ENCODE measurements around the gene HIP1. TPM values are rescaled to one million over a fixed set of nuclear protein-coding genes. Genes with fewer than 3 reads are reported as not detected.

The HIP1 gene
- total RNA-seq, 1 experiment from 2014 or later, result 11.1 TPM

GRCh38 chr7:75711656-75712514 lies 26.9 kb downstream of the HIP1 start:
- CTCF ChIA-PET, result interaction anchor here (0.8 kb wide), 2 partner anchors 11 to 50 kb away, joined by 3 read pairs; no protein-coding TSS in a partner anchor
- BruUV-seq (replicated peaks), result no TSS peak
- Mint-ChIP-seq H3K36me3 (ENCODE audit: insufficient read depth, unreplicated experiment) (no peaks in the 10 kb centered on the region), H3K27me3 (ENCODE audit: insufficient read depth, unreplicated experiment) (no peaks in the 10 kb centered on the region), H3K27ac (ENCODE audit: low read depth, unreplicated experiment) (no peak overlapping the region), H3K9me3 (ENCODE audit: unreplicated experiment) (peaks cover 12% of the 10 kb centered on the region), H3K4me3 (ENCODE audit: unreplicated experiment) (no peak overlapping the region), H3K4me1 (ENCODE audit: insufficient read depth, unreplicated experiment) (no peaks in the 10 kb centered on the region)
- DNase-seq (ENCODE audit: unreplicated experiment), result no peak
- no peak for TF ChIP-seq CTCF (IDR thresholded peaks at IDR 0.05; ENCODE audit: unreplicated experiment)
- intact Hi-C loops (cut with micrococcal nuclease), result no loop called here
- POLR2A ChIA-PET, result interaction anchor here (0.6 to 1.1 kb wide), 2 partner anchors 16 to 526 kb away, joined by 3 read pairs; no protein-coding TSS in a partner anchor

- DNase-seq (ENCODE audit: unreplicated experiment), result no peak
- H3K36me3 Mint-ChIP-seq (ENCODE audit: insufficient read depth, unreplicated experiment), result no peaks in the 10 kb centered on the region
- H3K27ac Mint-ChIP-seq (ENCODE audit: low read depth, unreplicated experiment), result no peak overlapping the region
- no TSS peak for BruUV-seq (replicated peaks)
- H3K4me3 Mint-ChIP-seq (ENCODE audit: unreplicated experiment), result no peak overlapping the region
- intact Hi-C loops (cut with micrococcal nuclease), result no loop called here
- no peaks in the 10 kb centered on the region for H3K4me1 Mint-ChIP-seq (ENCODE audit: insufficient read depth, unreplicated experiment)
- peaks cover 12% of the 10 kb centered on the region for H3K9me3 Mint-ChIP-seq (ENCODE audit: unreplicated experiment)
- CTCF ChIA-PET, result interaction anchor here (0.8 kb wide), 1 partner anchor 51 kb away, joined by 3 read pairs; no protein-coding TSS in a partner anchor
- no peaks in the 10 kb centered on the region for H3K27me3 Mint-ChIP-seq (ENCODE audit: insufficient read depth, unreplicated experiment)
- POLR2A ChIA-PET, result interaction anchor here (0.9 to 1.1 kb wide), 2 partner anchors 10 to 17 kb away, joined by 3 to 5 read pairs; no protein-coding TSS in a partner anchor
- TF ChIP-seq CTCF (IDR thresholded peaks at IDR 0.05; ENCODE audit: unreplicated experiment), result no peak
Measured at GRCh38 chr7:75711076-75711475, 27.7 kb downstream of the HIP1 start.

GRCh38 chr7:75704928-75705327 lies 33.8 kb downstream of the HIP1 start:
- no peak for TF ChIP-seq CTCF (IDR thresholded peaks at IDR 0.05; ENCODE audit: unreplicated experiment)
- Mint-ChIP-seq H3K27me3 (ENCODE audit: insufficient read depth, unreplicated experiment) (no peaks in the 10 kb centered on the region), H3K4me3 (ENCODE audit: unreplicated experiment) (no peak overlapping the region), H3K4me1 (ENCODE audit: insufficient read depth, unreplicated experiment) (no peaks in the 10 kb centered on the region), H3K27ac (ENCODE audit: low read depth, unreplicated experiment) (no peak overlapping the region), H3K36me3 (ENCODE audit: insufficient read depth, unreplicated experiment) (no peaks in the 10 kb centered on the region), H3K9me3 (ENCODE audit: unreplicated experiment) (peaks cover 4% of the 10 kb centered on the region)
- ChIA-PET POLR2A (no interaction called here), CTCF (interaction anchor here (0.6 kb wide), 1 partner anchor 8 kb away, joined by 3 read pairs; no protein-coding TSS in a partner anchor)
- no peak for DNase-seq (ENCODE audit: unreplicated experiment)
- BruUV-seq (replicated peaks), result no TSS peak
- intact Hi-C loops (cut with micrococcal nuclease), result no loop called here

GRCh38 chr7:75702515-75702914 lies 36.2 kb downstream of the HIP1 start:
- no peak for TF ChIP-seq CTCF (IDR thresholded peaks at IDR 0.05; ENCODE audit: unreplicated experiment)
- intact Hi-C loops (cut with micrococcal nuclease), result no loop called here
- ChIA-PET POLR2A (no interaction called here), CTCF (no interaction called here)
- H3K36me3 Mint-ChIP-seq (ENCODE audit: insufficient read depth, unreplicated experiment), result no peaks in the 10 kb centered on the region
- H3K9me3 Mint-ChIP-seq (ENCODE audit: unreplicated experiment), result no peaks in the 10 kb centered on the region
- DNase-seq (ENCODE audit: unreplicated experiment), result no peak
- no TSS peak for BruUV-seq (replicated peaks)
- H3K4me1 Mint-ChIP-seq (ENCODE audit: insufficient read depth, unreplicated experiment), result no peaks in the 10 kb centered on the region
- H3K27ac Mint-ChIP-seq (ENCODE audit: low read depth, unreplicated experiment), result no peak overlapping the region
- no peaks in the 10 kb centered on the region for H3K27me3 Mint-ChIP-seq (ENCODE audit: insufficient read depth, unreplicated experiment)
- H3K4me3 Mint-ChIP-seq (ENCODE audit: unreplicated experiment), result no peak overlapping the region

All from MCF 10A (cell line).